HUES6 (cell line): Measurements from ENCODE around the gene GPN2.

Experiments used
- H3K27ac ChIP-seq: 2 replicates; pipeline ENCODE4 v1.7.0; 2013; ENCODE audit warnings: low read depth, mild to moderate bottlenecking, low read length, inconsistent platforms
- H3K27me3 ChIP-seq: 2 replicates; pipeline ENCODE4 v1.6.1; 2013; ENCODE audit warnings: low read length; ENCODE audit not compliant: control insufficient read depth, insufficient read depth
- H3K36me3 ChIP-seq: 2 replicates; pipeline ENCODE4 v1.6.1; 2013; ENCODE audit warnings: low read length; ENCODE audit not compliant: control insufficient read depth, insufficient read depth
- H3K4me1 ChIP-seq: 2 replicates; pipeline ENCODE4 v1.6.1; 2013; ENCODE audit warnings: low read length; ENCODE audit not compliant: control insufficient read depth, insufficient read depth
- H3K4me3 ChIP-seq: 2 replicates; pipeline ENCODE4 v1.5.1; 2013; ENCODE audit warnings: low read depth, low read length
- H3K9ac ChIP-seq: one replicate; pipeline ENCODE4 v1.6.1; 2013; ENCODE audit warnings: mild to moderate bottlenecking, low read length
- H3K9me3 ChIP-seq: 2 replicates; pipeline ENCODE4 v1.6.1; 2013; ENCODE audit warnings: low read depth, low read length; ENCODE audit not compliant: control insufficient read depth, insufficient read depth

The GPN2 gene

GRCh38 chr1:26856604-26857469 lies 33.2 kb downstream of the GPN2 start:
- peaks cover 22% of the 10 kb centered on the region for H3K36me3 ChIP-seq
- H3K27ac ChIP-seq: no peak overlapping the region
- no peak overlapping the region for H3K9ac ChIP-seq
- no peaks in the 10 kb centered on the region for H3K9me3 ChIP-seq
- peaks cover 13% of the 10 kb centered on the region for H3K4me1 ChIP-seq
- H3K27me3 ChIP-seq: no peaks in the 10 kb centered on the region
- H3K4me3 ChIP-seq: no peak overlapping the region

GRCh38 chr1:26856181-26856580 lies 33.9 kb downstream of the GPN2 start:
- no peaks in the 10 kb centered on the region for H3K9me3 ChIP-seq
- H3K27ac ChIP-seq: no peak overlapping the region
- peaks cover 12% of the 10 kb centered on the region for H3K4me1 ChIP-seq
- H3K27me3 ChIP-seq: no peaks in the 10 kb centered on the region
- no peak overlapping the region for H3K9ac ChIP-seq
- H3K36me3 ChIP-seq: peaks cover 28% of the 10 kb centered on the region
- no peak overlapping the region for H3K4me3 ChIP-seq

- Histone ChIP-seq H3K9ac (no peak overlapping the region), H3K27me3 (no peaks in the 10 kb centered on the region), H3K4me1 (peaks cover 12% of the 10 kb centered on the region), H3K36me3 (peaks cover 34% of the 10 kb centered on the region), H3K27ac (no peak overlapping the region), H3K4me3 (no peak overlapping the region), H3K9me3 (no peaks in the 10 kb centered on the region)
Observed at GRCh38 chr1:26855636-26856035, 34.4 kb downstream of the GPN2 start.

- Histone ChIP-seq H3K9ac (no peak overlapping the region), H3K36me3 (peaks cover 41% of the 10 kb centered on the region), H3K4me1 (peaks cover 12% of the 10 kb centered on the region), H3K4me3 (no peak overlapping the region), H3K27ac (no peak overlapping the region), H3K27me3 (no peaks in the 10 kb centered on the region), H3K9me3 (no peaks in the 10 kb centered on the region)
Observed at GRCh38 chr1:26854906-26855305, 35.2 kb downstream of the GPN2 start.

- Histone ChIP-seq H3K27ac (no peak overlapping the region), H3K9me3 (no peaks in the 10 kb centered on the region), H3K9ac (no peak overlapping the region), H3K36me3 (peaks cover 54% of the 10 kb centered on the region), H3K4me1 (peaks cover 12% of the 10 kb centered on the region), H3K4me3 (no peak overlapping the region), H3K27me3 (no peaks in the 10 kb centered on the region)
Observed at GRCh38 chr1:26853600-26853999, 36.5 kb downstream of the GPN2 start.

- no peak overlapping the region for H3K4me3 ChIP-seq
- H3K9me3 ChIP-seq: no peaks in the 10 kb centered on the region
- no peaks in the 10 kb centered on the region for H3K27me3 ChIP-seq
- H3K9ac ChIP-seq: no peak overlapping the region
- H3K4me1 ChIP-seq: peaks cover 12% of the 10 kb centered on the region
- no peak overlapping the region for H3K27ac ChIP-seq
- peaks cover 58% of the 10 kb centered on the region for H3K36me3 ChIP-seq
Observed at GRCh38 chr1:26853156-26853555, 36.9 kb downstream of the GPN2 start.

- no peak overlapping the region for H3K9ac ChIP-seq
Observed at GRCh38 chr1:26852701-26853100, 37.4 kb downstream of the GPN2 start.

GRCh38 chr1:26851106-26851684 lies 38.9 kb downstream of the GPN2 start:
- no peak overlapping the region for H3K27ac ChIP-seq
- no peak overlapping the region for H3K4me3 ChIP-seq
- peaks cover 3% of the 10 kb centered on the region for H3K4me1 ChIP-seq
- no peak overlapping the region for H3K9ac ChIP-seq
- peaks cover 66% of the 10 kb centered on the region for H3K36me3 ChIP-seq
- H3K27me3 ChIP-seq: no peaks in the 10 kb centered on the region
- no peaks in the 10 kb centered on the region for H3K9me3 ChIP-seq

More at GRCh38 chr1:26852701-26853100, 37.4 kb downstream of the GPN2 start:
- H3K36me3 ChIP-seq: peaks cover 63% of the 10 kb centered on the region
- no peak overlapping the region for H3K27ac ChIP-seq
- H3K9me3 ChIP-seq: no peaks in the 10 kb centered on the region
- H3K4me1 ChIP-seq: peaks cover 12% of the 10 kb centered on the region
- H3K27me3 ChIP-seq: no peaks in the 10 kb centered on the region
- H3K4me3 ChIP-seq: no peak overlapping the region

- Histone ChIP-seq H3K9ac (no peak overlapping the region), H3K27me3 (no peaks in the 10 kb centered on the region), H3K27ac (no peak overlapping the region)
Observed at GRCh38 chr1:26848941-26849774, 40.9 kb downstream of the GPN2 start.

GRCh38 chr1:26848499-26848898 lies 41.6 kb downstream of the GPN2 start:
- Histone ChIP-seq H3K9ac (no peak overlapping the region), H3K9me3 (no peaks in the 10 kb centered on the region), H3K36me3 (peaks cover 67% of the 10 kb centered on the region), H3K4me1 (peaks cover 3% of the 10 kb centered on the region; the same call in 1 of the 2 replicates), H3K27ac (no peak overlapping the region), H3K4me3 (no peak overlapping the region), H3K27me3 (no peaks in the 10 kb centered on the region)

More at GRCh38 chr1:26848941-26849774, 40.9 kb downstream of the GPN2 start:
- no peak overlapping the region for H3K4me3 ChIP-seq
- H3K4me1 ChIP-seq: peaks cover 3% of the 10 kb centered on the region; the same call in 1 of the 2 replicates
- peaks cover 69% of the 10 kb centered on the region for H3K36me3 ChIP-seq
- no peaks in the 10 kb centered on the region for H3K9me3 ChIP-seq
